MM.1S (cell line): ENCODE data around the gene SLC27A4.

Experiments used
- DNase-seq: peaks from one replicate; pipeline ENCODE4 v3.0.0-alpha.2; 2015
- H2AFZ ChIP-seq: fragments of 300-600 bp; sonication (generic); 2 replicates; pipeline ENCODE4 v1.6.0; 2016; ENCODE audit warnings: antibody characterized with exemption, low read length
- H3F3A ChIP-seq: fragments of 300-600 bp; sonication (generic); 2 replicates; pipeline ENCODE4 v1.6.1; 2016; ENCODE audit warnings: mild to moderate bottlenecking, antibody characterized with exemption, low read length, moderate library complexity, mixed read lengths; ENCODE audit not compliant: insufficient read depth
- H3K27ac ChIP-seq: fragments of 300-600 bp; sonication (generic); 2 replicates; pipeline ENCODE4 v1.5.1; 2016; ENCODE audit warnings: mild to moderate bottlenecking, low read length
- H3K27me3 ChIP-seq: fragments of 300-600 bp; sonication (generic); replicated peaks from 2 replicates; pipeline ENCODE4 v1.6.0; 2016; ENCODE audit warnings: low read length; ENCODE audit not compliant: insufficient read depth
- H3K36me3 ChIP-seq: fragments of 300-600 bp; sonication (generic); replicated peaks from 2 replicates; pipeline ENCODE4 v1.6.1; 2016; ENCODE audit warnings: mild to moderate bottlenecking, low read length, mixed read lengths; ENCODE audit not compliant: insufficient read depth
- H3K4me1 ChIP-seq: fragments of 300-600 bp; sonication (generic); 2 replicates; pipeline ENCODE4 v1.6.1; 2016; ENCODE audit warnings: low read length, mixed read lengths
- H3K4me2 ChIP-seq: fragments of 300-600 bp; sonication (generic); 2 replicates; pipeline ENCODE4 v1.6.0; 2016; ENCODE audit warnings: low read depth, low read length
- H3K4me3 ChIP-seq: fragments of 300-600 bp; sonication (generic); 2 replicates; pipeline ENCODE4 v1.5.1; 2016; ENCODE audit warnings: low read length, mixed read lengths
- H3K79me2 ChIP-seq: fragments of 300-600 bp; sonication (generic); 2 replicates; pipeline ENCODE4 v1.6.1; 2016; ENCODE audit warnings: mixed run types, low read length, mixed read lengths
- H3K9ac ChIP-seq: fragments of 300-600 bp; sonication (generic); 2 replicates; pipeline ENCODE4 v1.6.1; 2016; ENCODE audit warnings: low read length, mixed read lengths
- H3K9me2 ChIP-seq: fragments of 300-600 bp; sonication (generic); replicated peaks from 2 replicates; pipeline ENCODE4 v1.6.1; 2016; ENCODE audit warnings: mild to moderate bottlenecking, low read length, mixed read lengths; ENCODE audit not compliant: insufficient read depth
- H3K9me3 ChIP-seq: fragments of 300-600 bp; sonication (generic); replicated peaks from 2 replicates; pipeline ENCODE4 v1.6.1; 2016; ENCODE audit warnings: mild to moderate bottlenecking, low read length, mixed read lengths; ENCODE audit not compliant: insufficient read depth
- H4K20me1 ChIP-seq: fragments of 300-600 bp; sonication (generic); 2 replicates; pipeline ENCODE4 v1.6.1; 2016; ENCODE audit warnings: mild to moderate bottlenecking, low read length, moderate library complexity, mixed read lengths; ENCODE audit not compliant: insufficient read depth
- EZH2 ChIP-seq: fragments of 300-600 bp; sonication (generic); optimal IDR thresholded peaks from 2 replicates; pipeline ENCODE3; 2017; ENCODE audit warnings: low read depth, mild to moderate bottlenecking, antibody characterized with exemption, low read length, mixed read lengths
- EZH2phosphoT487 ChIP-seq: fragments of 300-600 bp; sonication (generic); IDR thresholded peaks from 2 replicates; pipeline ENCODE4 v1.6.1; 2018; ENCODE audit warnings: antibody characterized with exemption, low read length
- TF ChIP-seq, protein P1 (sequence below): fragments of 300-600 bp; sonication (generic); IDR thresholded peaks from 2 replicates; pipeline ENCODE4 v1.5.1; 2016; ENCODE audit warnings: antibody characterized with exemption, low read length, mixed read lengths

The SLC27A4 gene

DNA sequence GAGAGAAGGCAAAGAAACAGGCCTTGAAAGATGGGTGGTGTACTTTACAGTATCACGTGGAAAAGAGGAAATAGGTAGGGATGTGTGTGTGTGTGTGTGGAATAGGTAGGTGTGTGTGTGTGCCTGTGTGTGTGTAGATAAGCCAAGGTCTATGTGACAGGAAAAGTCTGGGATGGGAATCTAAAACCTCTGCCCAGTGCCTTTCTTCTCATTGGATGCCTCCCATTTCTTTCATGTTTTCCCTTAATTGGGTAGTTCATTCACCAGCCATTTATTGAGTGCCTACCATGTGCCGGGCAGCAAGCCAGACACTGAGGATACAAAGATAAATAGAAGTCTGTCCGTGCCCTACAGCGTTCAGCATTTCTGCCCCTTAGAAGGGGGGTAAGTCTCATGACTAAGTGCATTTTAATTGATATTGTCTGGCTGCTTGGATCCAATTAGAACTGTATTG, 31.9 kb downstream of the SLC27A4 start:
- Histone ChIP-seq H3K4me1 (peaks cover 14% of the 10 kb centered on the region), H3K27me3 (no peaks in the 10 kb centered on the region), H3K27ac (no peak overlapping the region), H3K9me2 (no peaks in the 10 kb centered on the region), H3K36me3 (no peaks in the 10 kb centered on the region), H3K9me3 (no peaks in the 10 kb centered on the region), H3F3A (0 out of 2 replicates have a peak, but pooled peaks cover 6% of the 10 kb centered on the region), H2AFZ (no peak overlapping the region), H3K79me2 (peaks cover 57% of the 10 kb centered on the region), H3K4me3 (peak overlapping the region; percentile 93), H3K4me2 (peak overlapping the region; percentile 93), H3K9ac (peak overlapping the region; percentile 77), H4K20me1 (peaks cover 2% of the 10 kb centered on the region; the same call in 1 of the 2 replicates)
- TF ChIP-seq EZH2 (no peak), EZH2phosphoT487 (no peak)
- TF ChIP-seq, protein P1, sequence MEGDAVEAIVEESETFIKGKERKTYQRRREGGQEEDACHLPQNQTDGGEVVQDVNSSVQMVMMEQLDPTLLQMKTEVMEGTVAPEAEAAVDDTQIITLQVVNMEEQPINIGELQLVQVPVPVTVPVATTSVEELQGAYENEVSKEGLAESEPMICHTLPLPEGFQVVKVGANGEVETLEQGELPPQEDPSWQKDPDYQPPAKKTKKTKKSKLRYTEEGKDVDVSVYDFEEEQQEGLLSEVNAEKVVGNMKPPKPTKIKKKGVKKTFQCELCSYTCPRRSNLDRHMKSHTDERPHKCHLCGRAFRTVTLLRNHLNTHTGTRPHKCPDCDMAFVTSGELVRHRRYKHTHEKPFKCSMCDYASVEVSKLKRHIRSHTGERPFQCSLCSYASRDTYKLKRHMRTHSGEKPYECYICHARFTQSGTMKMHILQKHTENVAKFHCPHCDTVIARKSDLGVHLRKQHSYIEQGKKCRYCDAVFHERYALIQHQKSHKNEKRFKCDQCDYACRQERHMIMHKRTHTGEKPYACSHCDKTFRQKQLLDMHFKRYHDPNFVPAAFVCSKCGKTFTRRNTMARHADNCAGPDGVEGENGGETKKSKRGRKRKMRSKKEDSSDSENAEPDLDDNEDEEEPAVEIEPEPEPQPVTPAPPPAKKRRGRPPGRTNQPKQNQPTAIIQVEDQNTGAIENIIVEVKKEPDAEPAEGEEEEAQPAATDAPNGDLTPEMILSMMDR = no peak
- DNase-seq = no peak

GRCh38 chr9:128372784-128373183, 32.5 kb downstream of the SLC27A4 start:
- no peak for TF ChIP-seq EZH2
- TF ChIP-seq, protein P1 = no peak
- TF ChIP-seq EZH2phosphoT487 = no peak
- no peaks in the 10 kb centered on the region for H3K9me3 ChIP-seq
- H3K79me2 ChIP-seq = peaks cover 59% of the 10 kb centered on the region
- H4K20me1 ChIP-seq = peaks cover 2% of the 10 kb centered on the region; the same call in 1 of the 2 replicates
- peaks cover 14% of the 10 kb centered on the region for H3K4me1 ChIP-seq
- H3K4me2 ChIP-seq = peak overlapping the region; percentile 93; the same call in 1 of the 2 replicates
- H3K9ac ChIP-seq = no peak overlapping the region
- H3K9me2 ChIP-seq = no peaks in the 10 kb centered on the region
- no peak overlapping the region for H3K4me3 ChIP-seq
- H2AFZ ChIP-seq = no peak overlapping the region
- H3K36me3 ChIP-seq = no peaks in the 10 kb centered on the region
- H3F3A ChIP-seq = 0 out of 2 replicates have a peak, but pooled peaks cover 6% of the 10 kb centered on the region
- DNase-seq = no peak
- no peaks in the 10 kb centered on the region for H3K27me3 ChIP-seq
- H3K27ac ChIP-seq = no peak overlapping the region

- Histone ChIP-seq H3K27ac (no peak overlapping the region), H3K4me1 (peaks cover 14% of the 10 kb centered on the region), H3K9me3 (no peaks in the 10 kb centered on the region), H3K9ac (no peak overlapping the region), H2AFZ (no peak overlapping the region), H3F3A (0 out of 2 replicates have a peak, but pooled peaks cover 6% of the 10 kb centered on the region), H3K9me2 (no peaks in the 10 kb centered on the region), H3K4me3 (no peak overlapping the region), H3K36me3 (no peaks in the 10 kb centered on the region), H3K79me2 (peaks cover 60% of the 10 kb centered on the region), H3K4me2 (no peak overlapping the region), H4K20me1 (peaks cover 2% of the 10 kb centered on the region; the same call in 1 of the 2 replicates), H3K27me3 (no peaks in the 10 kb centered on the region)
- TF ChIP-seq EZH2phosphoT487 (no peak), EZH2 (no peak)
- TF ChIP-seq, protein P1 = no peak
- no peak for DNase-seq
Measured at GRCh38 chr9:128374221-128374675, 33.9 kb downstream of the SLC27A4 start.
